Activated T-helper 1 cell treated with Interleukin-2 at 50 U/mL for 16 hours (primary cell): ENCODE measurements around the gene FHOD1.

Source experiments
- DNase-seq: peaks from one replicate; pipeline ENCODE4 v3.0.0-alpha.2; 2020; ENCODE audit warnings: low read depth

Gene FHOD1

DNA sequence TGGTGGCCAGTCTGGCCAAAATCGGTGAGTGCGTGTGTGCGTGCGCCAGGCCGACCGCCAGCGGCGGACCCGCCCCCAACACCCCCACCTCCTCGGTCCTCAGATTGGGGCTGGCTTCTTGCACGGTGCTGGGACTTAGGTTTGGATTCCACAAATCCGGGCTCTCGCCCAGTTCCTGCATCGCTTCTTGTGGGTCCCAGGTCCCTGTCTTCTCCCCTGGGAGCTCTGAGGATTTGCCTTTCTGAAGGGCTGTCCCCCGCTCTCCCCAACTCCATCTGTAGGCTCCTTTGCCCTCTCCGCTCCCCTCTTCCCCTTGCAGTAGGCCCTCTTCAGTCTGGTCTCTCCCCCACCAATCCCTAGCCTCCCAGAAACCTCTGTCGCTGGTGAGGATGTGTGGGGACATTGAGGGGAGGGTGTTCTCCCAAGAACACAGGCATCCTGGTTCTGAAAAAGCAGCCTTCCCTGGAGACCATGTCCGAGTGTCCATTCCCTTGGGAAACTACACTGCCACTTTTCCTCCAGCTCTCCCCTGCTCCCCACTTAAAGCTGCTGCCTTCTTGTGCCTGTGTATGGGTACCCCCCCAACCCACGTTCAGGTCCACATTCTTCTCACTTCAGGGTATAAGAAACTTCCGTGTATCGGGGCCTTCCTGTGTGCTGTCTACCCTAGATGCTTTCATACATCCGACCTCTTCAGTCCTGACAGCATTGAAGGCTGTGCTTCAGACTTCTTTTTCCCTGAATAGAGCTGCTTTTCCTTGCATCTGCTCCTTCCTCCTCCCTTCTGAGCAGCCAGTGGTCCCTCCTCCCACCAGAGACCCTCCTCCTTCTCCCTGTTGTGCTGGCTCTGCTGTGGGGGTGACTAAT is 2.1 kb upstream of the FHOD1 start:
- DNase-seq: no peak

DNA sequence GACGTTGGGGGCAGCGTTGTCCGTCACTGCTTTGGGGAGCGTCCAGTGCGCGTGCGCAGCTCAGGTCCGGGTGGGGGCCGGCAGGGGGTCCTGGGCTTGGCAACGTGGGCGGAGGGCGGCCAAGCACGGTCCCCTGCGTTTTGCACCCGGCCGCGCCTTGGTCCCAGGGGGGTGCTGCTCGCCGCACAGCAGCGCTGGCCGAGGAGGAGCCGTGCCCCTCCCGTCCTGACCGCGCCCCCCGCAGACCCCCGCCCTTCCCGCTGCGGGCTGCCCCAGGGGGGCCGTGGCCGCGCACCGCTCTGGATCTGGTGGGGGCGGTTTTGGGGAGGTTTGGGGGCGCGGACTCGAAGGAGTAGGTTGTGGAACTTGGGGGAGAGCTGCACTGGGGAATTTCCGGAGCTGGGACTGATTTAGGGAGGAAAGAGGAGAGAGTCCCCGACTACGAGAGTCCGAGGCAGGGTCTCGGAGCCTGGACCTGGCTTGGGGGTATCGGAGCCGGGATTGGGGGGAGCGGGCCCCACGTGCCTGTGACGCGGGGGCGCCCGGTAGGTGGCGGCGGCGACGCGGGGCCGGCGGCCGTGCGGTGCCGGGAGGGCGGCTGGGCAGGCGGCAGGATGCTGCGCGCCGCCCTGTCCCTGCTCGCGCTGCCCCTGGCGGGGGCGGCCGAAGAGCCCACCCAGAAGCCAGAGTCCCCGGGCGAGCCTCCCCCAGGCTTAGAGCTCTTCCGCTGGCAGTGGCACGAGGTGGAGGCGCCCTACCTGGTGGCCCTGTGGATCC is 1.3 kb upstream of the FHOD1 start, which contains the start of gene SLC9A5:
TSS of gene SLC9A5 (plus strand) at position 579 of the 777 bp plus-strand sequence. CDS start at position 615, 36 bp downstream.
- no peak for DNase-seq

DNA sequence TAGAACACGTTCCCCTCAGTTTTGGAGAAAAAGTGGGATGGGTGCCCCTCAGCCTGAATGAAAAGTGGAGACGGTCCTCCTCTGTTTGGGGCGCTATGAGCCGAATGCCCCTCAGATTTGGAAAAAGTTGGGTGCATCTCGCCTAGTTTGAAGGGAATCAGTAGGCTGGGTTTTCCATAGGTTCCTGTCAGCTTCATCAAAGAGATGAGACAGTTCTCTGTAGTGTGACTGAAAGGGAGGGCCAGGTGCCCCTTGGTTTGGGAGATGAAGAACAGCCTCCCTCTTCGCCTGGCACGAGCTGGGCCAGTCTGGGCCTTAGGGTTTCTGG is 756 bp upstream of the FHOD1 start:
- no peak for DNase-seq

DNA sequence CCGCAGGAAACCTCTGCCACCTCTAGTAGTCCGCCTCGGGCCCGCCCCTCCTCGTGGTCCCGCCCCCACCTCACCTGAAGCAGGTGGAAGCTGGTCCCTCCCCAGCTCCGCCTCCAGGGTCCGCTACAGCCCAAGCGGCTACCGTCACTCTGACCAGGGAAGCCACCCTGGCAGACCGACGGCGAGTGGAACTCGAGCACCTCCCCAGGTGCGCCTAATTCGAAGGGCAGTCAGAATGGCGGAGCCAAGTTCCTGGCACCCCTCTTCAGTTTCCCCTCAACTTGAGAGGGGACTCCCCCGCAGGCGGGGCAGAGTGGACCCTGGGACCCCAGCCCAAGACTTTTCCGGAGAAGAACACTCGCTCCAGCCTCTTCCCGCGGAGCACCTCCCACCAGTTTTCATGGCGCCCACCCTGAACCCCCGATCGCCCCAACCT is 507 bp downstream of the FHOD1 start:
- no peak for DNase-seq

DNA sequence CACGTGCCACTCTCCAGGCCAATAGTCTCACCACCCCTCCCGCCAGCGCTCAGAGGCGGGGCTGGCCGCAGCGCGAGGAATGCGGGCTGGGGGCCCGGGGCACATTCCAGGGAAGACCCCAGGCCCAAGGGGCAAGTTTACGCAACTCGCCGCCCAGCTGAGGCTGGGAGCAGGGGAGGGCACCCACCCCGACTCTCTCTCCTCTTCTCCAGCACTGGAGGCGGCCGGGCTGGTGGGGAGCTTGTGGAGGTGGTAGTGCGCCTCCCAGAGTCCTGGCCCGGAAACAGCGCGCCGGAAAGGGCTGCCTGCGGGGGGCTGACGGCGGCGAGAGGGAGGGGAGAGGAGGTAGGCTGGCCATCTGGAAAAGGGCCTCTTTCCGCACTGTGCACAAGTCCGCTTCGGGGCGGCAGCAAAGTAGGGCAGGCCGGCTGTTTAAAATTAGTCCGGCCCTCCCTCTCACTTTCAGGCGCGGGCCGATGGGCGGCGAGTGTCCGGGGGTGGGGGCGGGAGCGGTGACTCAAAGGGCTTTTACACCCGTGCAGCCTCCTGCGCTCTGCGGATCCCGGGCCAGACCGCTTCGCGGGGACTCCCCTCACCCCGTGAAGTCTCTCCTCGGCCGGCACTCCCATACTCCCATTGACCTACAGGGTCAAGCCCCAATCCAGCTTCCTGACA is 1.1 kb downstream of the FHOD1 start:
- peak; percentile 25 for DNase-seq

DNA sequence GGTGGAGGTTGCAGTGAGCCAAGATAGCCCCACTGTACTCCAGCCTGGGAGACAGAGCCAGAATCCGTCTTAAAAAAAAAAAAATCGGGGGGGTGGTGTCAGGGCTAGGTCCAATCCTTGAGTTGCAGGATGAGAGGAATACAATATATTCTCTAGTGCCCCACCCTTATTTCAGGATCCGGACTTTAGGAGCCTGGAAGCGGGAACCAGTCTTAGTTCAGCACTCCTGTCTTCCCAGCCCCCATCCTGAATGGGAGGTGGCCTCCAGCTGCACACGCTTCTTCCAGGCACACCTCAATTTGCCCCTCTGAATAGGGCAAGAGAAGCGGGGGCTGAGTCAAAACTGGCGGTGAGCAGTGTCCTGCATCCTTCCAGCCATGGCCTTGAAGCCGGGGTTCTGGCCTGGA is 1.6 kb downstream of the FHOD1 start:
- no peak for DNase-seq

DNA sequence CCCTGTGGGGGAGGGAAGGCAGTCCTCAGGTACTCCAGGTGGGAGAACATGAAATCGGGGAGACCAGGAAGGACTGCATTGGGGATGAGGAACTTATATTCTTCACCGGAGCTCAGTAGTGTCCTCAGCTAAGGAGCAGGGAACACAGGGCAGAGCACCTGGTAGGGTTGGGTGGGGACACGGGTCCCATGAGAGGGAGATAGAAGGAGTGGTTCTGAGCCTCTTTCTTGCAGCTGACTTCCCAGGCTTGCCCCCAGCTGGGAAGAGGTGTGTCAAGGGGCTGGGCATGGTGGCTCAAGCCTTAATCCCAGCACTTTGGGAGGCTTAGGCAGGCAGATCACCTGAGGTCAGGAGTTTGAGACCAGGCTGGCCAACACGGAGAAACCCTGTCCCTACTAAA is 2.1 kb downstream of the FHOD1 start:
- no peak for DNase-seq

DNA sequence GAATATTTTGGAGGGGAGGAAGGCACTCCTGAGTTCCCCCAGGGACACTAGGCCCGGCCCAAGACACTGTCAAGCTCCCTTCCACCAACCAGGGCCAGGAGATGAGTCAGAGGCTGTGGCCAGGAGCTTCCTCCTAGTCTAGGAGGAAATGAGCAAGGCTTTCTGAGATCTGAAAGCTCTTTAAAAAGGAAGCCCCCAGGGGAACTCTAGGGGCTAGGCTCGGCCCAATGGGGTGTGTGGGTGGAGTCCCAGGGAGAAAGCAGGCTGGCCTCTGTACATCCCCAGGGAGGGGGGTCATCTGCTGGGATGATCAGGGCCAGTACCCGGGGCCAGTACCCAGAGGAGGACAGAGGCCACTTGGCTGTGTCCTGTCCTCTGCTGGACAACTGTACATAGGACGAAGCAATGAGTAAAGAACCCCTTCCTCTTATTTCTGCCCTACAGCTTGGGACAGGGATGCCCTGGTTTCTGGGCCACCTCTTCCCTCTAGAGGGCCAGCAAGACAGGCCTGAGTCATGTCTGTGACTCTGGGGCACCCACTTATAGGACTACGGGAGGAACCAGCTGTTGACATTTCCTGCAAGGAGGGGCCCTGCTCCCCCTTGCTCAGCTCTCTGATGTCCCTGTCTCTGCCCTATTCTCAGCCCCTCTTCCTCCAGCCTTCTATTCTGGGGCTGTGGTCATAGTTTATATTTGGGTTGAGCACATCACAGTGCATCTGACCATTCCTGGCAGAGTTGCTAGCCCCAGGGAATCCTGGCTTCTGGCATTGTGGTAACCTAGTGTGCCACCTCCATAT is 2.7 kb downstream of the FHOD1 start:
- DNase-seq: peak; percentile 58

DNA sequence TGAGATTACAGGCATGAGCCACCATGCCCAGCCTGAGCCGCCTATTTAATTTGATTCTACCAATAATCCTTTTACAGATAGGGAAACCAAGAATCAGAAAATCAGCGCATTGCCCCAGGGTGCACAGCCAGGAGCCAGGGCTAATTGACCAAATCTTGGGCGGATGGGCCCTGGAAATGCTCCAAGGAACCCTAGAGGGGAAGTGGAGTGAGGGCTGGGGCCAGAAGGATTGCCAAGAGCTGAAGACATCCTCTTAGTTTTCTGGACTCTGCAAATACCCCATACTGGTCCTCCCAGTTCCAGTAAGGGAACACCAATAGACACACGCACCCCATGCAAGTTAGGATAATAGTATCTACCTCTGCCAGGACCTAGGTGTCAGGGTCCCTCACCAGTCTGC is 3.8 kb downstream of the FHOD1 start:
- DNase-seq: no peak

DNA sequence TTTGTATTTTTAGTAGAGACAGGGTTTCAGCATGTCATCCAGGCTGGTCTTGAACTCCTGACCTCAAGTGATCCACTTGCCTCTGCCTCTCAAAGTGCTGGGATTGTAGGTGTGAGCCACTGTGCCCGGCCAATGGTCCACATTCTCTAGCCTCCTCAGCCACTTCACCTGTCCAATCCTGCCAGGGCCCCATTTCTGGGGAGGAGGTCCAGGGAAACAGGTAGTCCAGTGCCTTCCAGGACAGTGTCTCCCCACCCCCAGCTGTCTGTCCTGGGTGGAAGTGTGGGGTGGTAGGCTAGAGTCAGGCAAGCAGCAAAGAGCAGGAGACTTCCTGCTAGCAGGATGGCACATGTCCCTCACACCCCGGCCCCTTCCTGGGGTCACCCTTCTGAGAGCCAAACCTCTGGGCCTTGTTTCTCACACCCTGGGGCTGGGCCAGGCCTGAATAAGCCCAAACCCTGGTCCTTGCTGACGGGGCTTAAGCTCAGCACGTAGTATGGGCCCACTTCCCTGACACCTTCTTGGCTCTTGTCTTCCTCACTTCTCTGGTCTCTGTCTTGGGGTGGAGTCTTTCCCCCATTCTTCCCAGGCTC is 5.0 kb downstream of the FHOD1 start:
- DNase-seq: no peak

DNA sequence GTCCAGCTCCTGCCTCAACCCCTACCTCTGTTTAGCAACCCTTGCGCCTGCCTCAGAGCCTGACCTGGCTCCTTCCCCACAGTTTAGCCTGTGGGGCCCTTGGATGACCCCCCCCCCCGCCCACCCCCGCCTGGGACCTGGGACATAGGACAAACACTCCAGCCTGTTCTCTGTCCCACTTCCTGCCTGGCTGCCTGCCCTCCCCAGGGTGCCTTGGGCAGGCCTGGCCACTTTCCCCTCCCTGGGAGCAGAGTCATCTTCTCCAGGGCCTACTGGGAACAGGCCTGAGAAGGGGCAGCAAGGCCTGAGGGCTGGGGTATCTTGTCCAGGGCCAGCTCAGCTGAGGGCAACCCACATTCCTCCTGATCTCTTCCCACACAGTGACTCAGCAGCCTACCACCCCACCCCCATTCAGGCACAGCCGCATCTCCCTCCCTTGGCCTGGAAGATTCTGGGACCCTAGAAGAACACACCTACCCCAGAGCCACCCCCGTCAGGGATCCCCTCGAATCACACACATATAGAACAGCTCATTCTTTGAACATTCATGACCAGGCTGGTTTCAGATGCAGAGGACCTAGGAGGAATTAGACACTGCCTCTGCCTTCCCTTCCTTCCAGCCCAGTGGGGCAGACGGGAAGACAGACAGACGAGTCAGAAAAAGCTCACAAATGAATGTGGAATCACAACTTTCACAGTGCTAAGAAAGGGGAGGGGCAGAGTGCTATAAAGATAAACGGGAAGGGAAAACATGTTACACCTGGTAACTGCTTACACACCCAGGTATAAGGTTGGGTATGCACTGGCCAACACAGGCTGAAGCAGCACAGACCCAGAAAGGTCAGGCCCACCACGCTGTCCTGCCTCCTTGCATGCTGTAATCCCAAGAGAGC is 6.0 kb downstream of the FHOD1 start:
- no peak for DNase-seq

DNA sequence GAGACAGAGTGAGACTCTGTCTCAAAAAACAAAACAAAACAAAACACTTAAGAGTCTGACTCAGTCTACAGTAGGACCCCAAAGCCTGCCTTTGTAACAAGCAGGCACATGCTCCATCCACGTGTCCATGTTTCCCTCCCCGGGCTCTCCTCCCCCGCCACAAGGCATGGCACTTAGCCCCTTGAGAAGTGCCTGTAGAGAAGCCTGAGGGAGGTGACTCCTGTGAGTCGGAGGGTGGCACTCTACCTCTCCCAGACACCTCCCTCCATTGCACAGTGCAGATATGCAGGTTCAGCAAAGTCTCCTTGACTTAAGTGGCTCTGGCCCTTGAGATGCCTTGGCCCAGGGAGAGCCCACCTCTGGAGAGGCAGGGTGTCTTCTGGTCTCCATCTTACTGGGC is 6.8 kb downstream of the FHOD1 start:
- DNase-seq: no peak

DNA sequence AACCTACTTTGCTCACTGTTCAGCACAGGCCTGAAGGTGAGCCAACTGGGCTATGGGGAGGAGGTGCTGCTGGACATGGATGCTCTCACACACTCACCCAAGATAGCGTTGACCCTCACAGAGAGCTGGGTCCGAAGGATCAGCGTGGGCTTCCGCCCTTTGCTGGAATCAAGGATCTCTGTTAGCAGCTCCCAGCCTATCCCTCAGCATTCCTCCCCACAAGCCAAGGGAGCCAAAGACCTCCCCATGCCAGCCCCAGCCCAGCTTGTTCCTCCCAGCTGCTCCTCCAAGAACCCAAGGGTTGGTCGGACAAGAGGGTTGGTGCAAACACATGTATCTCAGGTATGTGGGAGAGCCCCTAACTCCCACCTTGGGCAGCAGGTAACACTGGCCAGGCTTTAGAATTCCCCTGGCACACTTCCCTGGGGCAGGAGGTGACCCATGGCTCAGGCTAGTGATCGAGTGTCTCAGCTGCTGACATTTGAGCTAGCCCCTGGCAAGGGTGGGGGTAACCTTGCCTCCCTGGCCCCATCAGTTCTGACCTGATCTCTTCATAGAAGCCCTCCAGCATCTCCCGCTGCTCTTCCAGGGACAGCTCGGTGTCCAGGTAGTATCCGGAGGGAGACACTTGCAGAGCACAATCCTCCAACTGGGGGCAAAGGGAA is 8.3 kb downstream of the FHOD1 start:
- DNase-seq: no peak

DNA sequence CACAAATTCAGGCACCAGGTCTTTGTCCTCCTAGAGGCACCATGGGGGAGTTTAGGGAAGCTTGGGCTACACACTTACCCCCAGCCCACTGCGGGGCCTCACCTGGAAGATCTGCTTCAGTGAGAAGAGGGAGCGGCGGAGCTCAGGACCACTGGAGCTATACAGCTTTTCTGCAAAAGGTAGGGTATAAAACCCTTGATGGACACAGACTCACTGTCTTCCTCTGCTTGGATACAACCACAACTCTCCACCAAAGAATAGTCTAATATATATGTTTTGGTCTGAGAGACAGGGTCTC is 9.1 kb downstream of the FHOD1 start:
- DNase-seq: no peak

DNA sequence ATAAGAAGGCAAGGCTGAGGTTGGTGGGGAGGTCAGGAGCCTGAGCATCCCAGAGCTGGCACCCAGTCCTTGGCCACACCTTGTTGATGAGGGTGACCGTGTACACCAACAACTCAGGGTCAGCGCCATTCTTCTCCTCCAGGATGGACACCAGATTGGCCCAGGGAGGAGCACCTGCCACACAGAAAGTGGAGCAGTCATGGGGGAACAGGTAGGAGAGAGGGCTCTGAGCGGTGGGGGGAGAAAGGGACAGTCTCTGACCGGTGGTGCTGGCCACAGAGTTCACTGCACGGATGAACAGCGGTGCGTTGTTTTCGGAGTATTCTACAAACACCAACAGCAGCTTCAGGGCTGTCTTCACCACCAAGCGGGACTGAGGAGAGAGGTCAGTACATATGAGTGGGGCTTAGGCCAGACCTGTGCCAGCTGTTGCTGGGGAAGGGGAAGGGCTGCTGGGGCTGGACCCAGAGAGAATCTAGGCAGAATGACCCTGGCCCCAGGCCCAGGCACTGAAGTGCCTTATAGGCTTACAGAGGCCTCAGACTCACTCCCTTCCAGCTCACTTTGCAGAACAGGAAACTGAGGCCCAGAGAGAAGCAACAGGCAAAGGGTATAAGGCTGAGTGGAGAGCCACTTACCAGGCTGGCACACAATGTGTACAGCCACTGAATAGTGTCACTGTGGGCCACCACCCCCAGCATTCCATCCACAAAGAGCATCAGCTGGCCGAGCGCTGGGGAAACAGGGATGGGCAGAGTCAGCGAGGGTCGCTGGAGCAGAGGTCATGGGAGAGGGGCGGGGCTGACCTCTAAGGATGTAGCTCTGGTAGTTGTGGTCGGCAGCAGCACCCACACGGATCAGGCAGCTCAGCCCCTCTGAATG is 9.6 kb downstream of the FHOD1 start:
- no peak for DNase-seq

DNA sequence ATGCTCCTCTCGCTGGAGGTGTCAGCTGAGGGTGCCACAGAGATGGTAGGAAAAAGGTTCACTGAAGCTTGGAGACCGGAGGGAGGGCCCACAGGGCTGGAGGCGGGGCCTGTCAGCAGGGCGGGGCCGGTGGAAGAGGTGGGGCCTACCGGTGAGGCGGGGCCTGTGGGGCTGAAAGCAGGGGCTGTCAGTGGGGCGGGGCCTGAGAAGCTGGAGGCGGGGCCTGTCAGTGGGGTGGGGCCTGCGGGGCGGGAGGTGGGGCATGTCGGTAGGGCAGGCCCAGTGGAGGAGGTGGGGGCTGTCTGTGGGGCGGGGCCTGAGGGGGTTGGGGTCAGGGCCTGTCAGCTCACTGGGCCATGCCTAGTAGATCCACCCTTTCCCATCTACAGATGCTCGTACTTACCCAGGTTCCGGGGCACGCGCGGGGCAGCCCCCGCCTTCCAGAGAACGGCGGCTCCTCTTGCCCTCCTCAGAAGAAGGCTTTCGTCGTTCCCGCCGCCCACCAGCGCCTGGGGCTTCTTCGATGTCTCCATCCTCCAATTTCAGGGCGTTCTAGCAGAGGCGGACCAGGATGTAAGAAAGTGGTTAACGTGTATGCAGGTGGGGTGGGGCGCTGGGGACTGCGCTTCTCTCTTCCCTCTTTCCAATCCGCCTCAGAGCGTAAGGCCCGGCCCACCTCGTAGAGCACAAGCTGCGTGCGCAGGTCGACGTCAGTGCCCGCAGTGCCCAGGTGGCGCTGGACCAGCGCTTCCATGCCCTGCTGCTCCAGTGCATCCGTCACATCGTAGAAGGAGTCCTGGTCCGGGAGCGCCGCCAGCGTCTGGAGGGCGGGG is 10.5 kb downstream of the FHOD1 start:
- peak; percentile 48 for DNase-seq

DNA sequence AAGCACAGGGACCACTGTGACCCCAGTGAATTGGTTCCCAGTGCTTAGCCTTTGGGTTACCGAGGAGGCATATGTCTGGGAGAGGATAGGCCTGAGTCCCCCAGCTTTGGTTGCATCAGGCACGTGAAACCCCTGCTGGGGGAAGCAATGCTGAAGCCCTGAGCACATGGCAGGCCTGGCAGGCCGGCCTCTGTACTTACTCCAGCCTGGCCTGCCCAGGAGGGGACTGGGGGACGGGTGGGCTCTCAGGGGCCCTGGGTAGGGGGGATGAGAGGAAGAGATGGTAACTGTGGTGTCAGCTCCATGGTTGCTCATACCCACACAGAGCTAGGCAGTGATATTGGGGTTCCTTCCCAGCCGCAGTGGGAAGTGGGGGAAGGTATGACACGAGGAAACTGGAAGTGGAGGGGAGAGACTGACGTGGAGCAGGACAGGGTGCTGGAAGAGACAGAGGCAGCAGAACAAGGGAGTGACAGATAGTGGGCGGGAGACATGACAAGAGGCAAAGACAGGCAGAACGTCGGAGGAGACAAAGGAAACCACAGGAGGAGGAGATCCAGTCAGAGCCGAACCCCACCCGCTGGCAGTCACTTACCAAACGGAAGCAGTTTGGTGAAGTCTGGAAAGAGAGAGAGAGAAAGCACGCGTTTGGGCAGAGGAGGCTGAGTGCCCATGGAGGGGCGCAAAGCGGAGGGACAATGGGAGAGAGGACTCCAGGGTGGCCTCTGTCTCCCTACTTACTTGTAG is 11.3 kb downstream of the FHOD1 start:
- peak; percentile 38 for DNase-seq
